Renal cortical epithelial cell (primary cell): ENCODE measurements around the gene MB. TPM values are rescaled to one million over a fixed set of nuclear protein-coding genes. Genes with fewer than 3 reads are reported as not detected.
A peak's percentile ranks its signal among the peaks of the same experiment; 100 is the strongest.

ENCODE experiments used
- DNase-seq: peaks from one replicate; pipeline ENCODE4 v3.0.0-alpha.2; 2011; ENCODE audit warnings: low read depth
- total RNA-seq: library from RNA; depleted of rRNA; stranded (reverse); fragments of >200 nt; gene quantifications from 2 replicates; pipeline ENCODE4 v1.2.3, GENCODE V29; 2014

Gene MB
- total RNA-seq, 1 donor from 2014 or later = not detected

GRCh38 chr22:35593891-35594470 lies 23.1 kb downstream of the MB start:
- no peak for DNase-seq

- no peak for DNase-seq
These were observed 23.8 kb downstream of the MB start for GRCh38 chr22:35593071-35593890.

GRCh38 chr22:35592418-35592967 lies 24.6 kb downstream of the MB start:
- DNase-seq = no peak

- no peak for DNase-seq
These were observed 25.3 kb downstream of the MB start for GRCh38 chr22:35591714-35592417.

GRCh38 chr22:35590634-35591295 lies 26.4 kb downstream of the MB start:
- no peak for DNase-seq

GRCh38 chr22:35589756-35590093 lies 27.4 kb downstream of the MB start:
- no peak for DNase-seq

GRCh38 chr22:35589071-35589755 lies 27.9 kb downstream of the MB start:
- DNase-seq = peak; percentile 89

- no peak for DNase-seq
These were observed 29.2 kb downstream of the MB start for GRCh38 chr22:35587896-35588295.

GRCh38 chr22:35587447-35587870 lies 29.7 kb downstream of the MB start:
- DNase-seq = no peak

- DNase-seq = no peak
These were observed 30.4 kb downstream of the MB start for GRCh38 chr22:35586771-35587170.

- peak; percentile 57 for DNase-seq
These were observed 34.1 kb downstream of the MB start for GRCh38 chr22:35582861-35583670.

- DNase-seq = no peak
These were observed 34.8 kb downstream of the MB start for GRCh38 chr22:35582218-35582860.

- DNase-seq = no peak
These were observed 36.1 kb downstream of the MB start for GRCh38 chr22:35581023-35581413.

- no peak for DNase-seq
These were observed 36.6 kb downstream of the MB start for GRCh38 chr22:35580351-35581022.

- DNase-seq = no peak
These were observed 38.1 kb downstream of the MB start for GRCh38 chr22:35578836-35579575.

- DNase-seq = no peak
These were observed 39.1 kb downstream of the MB start for GRCh38 chr22:35577799-35578659.

GRCh38 chr22:35576671-35577070 lies 40.5 kb downstream of the MB start:
- DNase-seq = no peak
